ENCODE results near the gene TBL1XR1. TPM values are rescaled to one million over a fixed set of nuclear protein-coding genes. Genes with fewer than 3 reads are reported as not detected.

TBL1XR1 gene
- total RNA-seq, 1 donor: 66.2 TPM

- Histone ChIP-seq H3K4me3 (ENCODE audit: low read length) (no peak overlapping the region), H3K4me1 (ENCODE audit: insufficient read depth, low read length) (peaks cover 9% of the 10 kb centered on the region), H3K9me3 (ENCODE audit: low read depth, low read length) (no peaks in the 10 kb centered on the region), H3K27me3 (ENCODE audit: insufficient read depth, low read length) (no peaks in the 10 kb centered on the region)
Measured at GRCh38 chr3:177126015-177126773, 71.1 kb downstream of the TBL1XR1 start.

DNA sequence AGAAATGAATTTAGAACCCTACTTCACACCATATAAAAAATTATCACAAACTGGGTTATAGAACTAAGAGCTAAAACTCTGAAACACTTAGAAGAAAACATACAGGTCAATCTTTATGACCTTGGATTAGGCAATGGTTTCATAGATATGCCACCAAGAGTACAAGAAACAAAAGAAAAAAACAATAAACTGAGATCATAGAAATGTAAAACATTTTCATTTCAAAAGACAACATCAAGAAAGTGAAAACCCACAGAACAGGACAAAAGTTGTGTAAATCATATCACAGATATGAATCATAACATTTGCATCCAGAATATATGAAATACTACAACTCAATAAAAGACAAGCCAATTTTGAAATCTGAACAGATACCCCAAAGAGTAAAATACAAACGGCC, 72.4 kb downstream of the TBL1XR1 start:
- no peaks in the 10 kb centered on the region for H3K9me3 ChIP-seq (ENCODE audit: low read depth, low read length)
- H3K4me1 ChIP-seq (ENCODE audit: insufficient read depth, low read length): peaks cover 9% of the 10 kb centered on the region
- H3K4me3 ChIP-seq (ENCODE audit: low read length): no peak overlapping the region
- H3K27me3 ChIP-seq (ENCODE audit: insufficient read depth, low read length): no peaks in the 10 kb centered on the region

- Histone ChIP-seq H3K4me3 (ENCODE audit: low read length) (no peak overlapping the region), H3K27me3 (ENCODE audit: insufficient read depth, low read length) (no peaks in the 10 kb centered on the region), H3K9me3 (ENCODE audit: low read depth, low read length) (no peaks in the 10 kb centered on the region), H3K4me1 (ENCODE audit: insufficient read depth, low read length) (peaks cover 9% of the 10 kb centered on the region)
Measured at GRCh38 chr3:177123822-177124221, 73.5 kb downstream of the TBL1XR1 start.

GRCh38 chr3:177122183-177122856, 75.0 kb downstream of the TBL1XR1 start:
- Histone ChIP-seq H3K27me3 (ENCODE audit: insufficient read depth, low read length) (no peaks in the 10 kb centered on the region), H3K4me3 (ENCODE audit: low read length) (no peak overlapping the region), H3K4me1 (ENCODE audit: insufficient read depth, low read length) (peaks cover 3% of the 10 kb centered on the region), H3K9me3 (ENCODE audit: low read depth, low read length) (no peaks in the 10 kb centered on the region)

- no peaks in the 10 kb centered on the region for H3K27me3 ChIP-seq (ENCODE audit: insufficient read depth, low read length)
- no peaks in the 10 kb centered on the region for H3K4me1 ChIP-seq (ENCODE audit: insufficient read depth, low read length)
- H3K9me3 ChIP-seq (ENCODE audit: low read depth, low read length): no peaks in the 10 kb centered on the region
- H3K4me3 ChIP-seq (ENCODE audit: low read length): no peak overlapping the region
Measured at GRCh38 chr3:177119829-177120228, 77.5 kb downstream of the TBL1XR1 start.

- no peaks in the 10 kb centered on the region for H3K9me3 ChIP-seq (ENCODE audit: low read depth, low read length)
- H3K4me3 ChIP-seq (ENCODE audit: low read length): no peak overlapping the region
- H3K27me3 ChIP-seq (ENCODE audit: insufficient read depth, low read length): no peaks in the 10 kb centered on the region
- H3K4me1 ChIP-seq (ENCODE audit: insufficient read depth, low read length): peaks cover 18% of the 10 kb centered on the region
Measured at GRCh38 chr3:177114253-177114652, 83.0 kb downstream of the TBL1XR1 start.

DNA sequence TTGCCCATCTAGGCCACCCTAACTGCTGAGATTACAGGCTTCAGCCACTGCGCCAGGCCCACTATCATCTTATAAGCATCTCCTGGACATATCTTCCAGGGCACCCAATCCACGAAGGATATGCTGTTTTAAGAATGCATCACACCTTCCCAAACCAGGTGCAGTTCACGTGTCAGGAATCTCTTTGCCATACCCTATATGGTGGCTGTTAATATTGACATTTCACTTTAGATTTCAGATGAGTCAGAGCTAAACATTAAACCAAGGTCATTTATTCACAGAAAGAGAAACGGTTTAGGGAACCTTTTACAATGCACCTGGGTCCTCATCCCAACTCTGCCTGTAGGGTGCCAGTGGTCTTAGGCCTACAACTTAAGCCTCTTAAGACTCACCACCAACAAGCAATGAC, 85.7 kb downstream of the TBL1XR1 start:
- H3K27me3 ChIP-seq (ENCODE audit: insufficient read depth, low read length): no peaks in the 10 kb centered on the region
- H3K4me1 ChIP-seq (ENCODE audit: insufficient read depth, low read length): peaks cover 20% of the 10 kb centered on the region
- H3K9me3 ChIP-seq (ENCODE audit: low read depth, low read length): no peaks in the 10 kb centered on the region
- H3K4me3 ChIP-seq (ENCODE audit: low read length): no peak overlapping the region

- no peaks in the 10 kb centered on the region for H3K27me3 ChIP-seq (ENCODE audit: insufficient read depth, low read length)
- H3K4me1 ChIP-seq (ENCODE audit: insufficient read depth, low read length): peaks cover 24% of the 10 kb centered on the region
- no peak overlapping the region for H3K4me3 ChIP-seq (ENCODE audit: low read length)
- no peaks in the 10 kb centered on the region for H3K9me3 ChIP-seq (ENCODE audit: low read depth, low read length)
Measured at GRCh38 chr3:177110895-177111294, 86.4 kb downstream of the TBL1XR1 start.

GRCh38 chr3:177110386-177110785, 86.9 kb downstream of the TBL1XR1 start:
- Histone ChIP-seq H3K27me3 (ENCODE audit: insufficient read depth, low read length) (no peaks in the 10 kb centered on the region), H3K9me3 (ENCODE audit: low read depth, low read length) (no peaks in the 10 kb centered on the region), H3K4me1 (ENCODE audit: insufficient read depth, low read length) (peaks cover 24% of the 10 kb centered on the region), H3K4me3 (ENCODE audit: low read length) (no peak overlapping the region)

DNA sequence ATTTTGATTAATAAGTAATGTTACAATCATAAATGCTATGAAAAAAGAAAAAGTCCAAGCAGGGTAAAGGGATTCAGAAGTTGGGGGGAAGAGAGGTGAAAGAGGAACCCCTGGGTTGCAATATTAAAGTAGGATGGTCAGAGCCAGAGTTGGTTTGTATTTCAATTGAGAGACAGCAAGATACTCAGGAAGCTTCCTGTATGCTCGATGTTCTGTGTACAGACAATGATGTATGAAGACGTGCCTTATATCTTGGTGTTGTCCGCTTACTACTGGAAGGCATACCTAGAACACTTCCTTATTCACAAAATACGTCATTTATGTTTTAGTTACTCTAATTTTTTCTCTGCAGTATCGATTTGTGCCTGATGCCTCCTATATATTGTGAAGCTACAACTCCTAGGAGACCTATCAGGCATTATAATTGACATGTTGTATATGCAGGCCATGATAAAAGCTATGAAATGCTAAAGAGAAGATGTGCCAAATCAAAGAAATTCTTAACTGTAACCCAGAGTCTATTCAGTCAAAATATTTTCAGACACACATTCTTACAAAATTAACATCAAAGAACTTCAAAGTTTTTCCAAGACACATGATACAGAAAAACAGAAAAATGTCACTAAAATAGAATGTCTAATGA, 87.5 kb downstream of the TBL1XR1 start:
- H3K9me3 ChIP-seq (ENCODE audit: low read depth, low read length): no peaks in the 10 kb centered on the region
- H3K4me1 ChIP-seq (ENCODE audit: insufficient read depth, low read length): peaks cover 24% of the 10 kb centered on the region
- no peaks in the 10 kb centered on the region for H3K27me3 ChIP-seq (ENCODE audit: insufficient read depth, low read length)
- H3K4me3 ChIP-seq (ENCODE audit: low read length): no peak overlapping the region

- no peak overlapping the region for H3K4me3 ChIP-seq (ENCODE audit: low read length)
- H3K4me1 ChIP-seq (ENCODE audit: insufficient read depth, low read length): peaks cover 24% of the 10 kb centered on the region
- no peaks in the 10 kb centered on the region for H3K27me3 ChIP-seq (ENCODE audit: insufficient read depth, low read length)
- H3K9me3 ChIP-seq (ENCODE audit: low read depth, low read length): no peaks in the 10 kb centered on the region
Measured at GRCh38 chr3:177108648-177109047, 88.6 kb downstream of the TBL1XR1 start.

DNA sequence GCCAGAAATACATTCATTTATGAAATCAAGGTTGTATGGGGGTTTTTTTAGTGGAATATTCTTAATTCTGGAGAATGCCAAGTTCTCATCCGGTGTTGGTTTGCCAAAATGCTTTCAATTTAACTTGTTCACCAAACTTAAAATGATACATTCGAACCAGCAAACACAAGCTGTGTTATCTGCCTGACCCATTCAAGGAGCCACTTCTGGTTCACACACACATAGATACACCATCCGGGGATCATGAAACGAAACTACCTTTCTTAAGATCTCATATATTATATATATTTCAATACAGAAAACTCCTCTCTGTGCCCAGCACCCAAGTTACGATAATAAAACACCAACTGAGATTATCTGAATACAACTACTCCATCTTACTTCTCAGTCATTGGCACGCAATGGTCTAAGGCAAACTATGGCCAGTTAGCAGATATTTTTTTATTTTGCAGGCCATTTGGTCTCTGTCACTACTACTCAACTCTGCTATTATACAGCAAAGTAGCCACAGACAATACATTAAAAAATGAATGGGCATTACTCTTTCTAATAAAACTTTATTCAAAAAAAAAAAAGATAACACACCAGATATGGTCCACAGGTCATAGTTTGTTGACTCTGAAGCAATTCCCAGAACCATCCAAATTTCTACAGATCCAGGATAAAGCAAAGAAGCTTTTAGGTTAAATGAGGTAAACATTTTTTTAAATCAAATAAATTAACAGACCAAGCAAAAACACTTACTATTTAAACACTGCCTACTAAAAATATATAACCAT, 89.6 kb downstream of the TBL1XR1 start:
- Histone ChIP-seq H3K4me3 (ENCODE audit: low read length) (no peak overlapping the region), H3K9me3 (ENCODE audit: low read depth, low read length) (no peaks in the 10 kb centered on the region), H3K27me3 (ENCODE audit: insufficient read depth, low read length) (no peaks in the 10 kb centered on the region), H3K4me1 (ENCODE audit: insufficient read depth, low read length) (peaks cover 24% of the 10 kb centered on the region)

DNA sequence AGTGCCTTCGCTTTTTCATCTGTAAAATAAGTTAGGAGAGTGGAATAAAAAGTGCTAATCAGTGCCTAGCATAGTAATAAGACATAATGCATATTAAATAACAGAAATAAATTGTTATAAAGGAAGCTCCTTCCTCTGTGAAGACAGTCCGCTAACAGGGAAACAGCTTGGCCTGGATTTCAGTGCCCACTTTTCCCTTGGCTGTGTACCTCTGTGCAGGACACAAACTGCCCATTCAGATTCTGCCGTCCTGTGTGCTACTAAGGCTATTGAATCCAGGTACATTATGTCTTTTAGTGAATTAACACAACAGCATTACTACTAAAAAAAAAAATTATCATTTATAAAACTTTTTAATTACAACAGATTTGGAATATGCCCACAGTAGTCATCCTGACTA, 90.7 kb downstream of the TBL1XR1 start:
- Histone ChIP-seq H3K9me3 (ENCODE audit: low read depth, low read length) (no peaks in the 10 kb centered on the region), H3K4me1 (ENCODE audit: insufficient read depth, low read length) (peaks cover 23% of the 10 kb centered on the region), H3K27me3 (ENCODE audit: insufficient read depth, low read length) (no peaks in the 10 kb centered on the region), H3K4me3 (ENCODE audit: low read length) (no peak overlapping the region)

DNA sequence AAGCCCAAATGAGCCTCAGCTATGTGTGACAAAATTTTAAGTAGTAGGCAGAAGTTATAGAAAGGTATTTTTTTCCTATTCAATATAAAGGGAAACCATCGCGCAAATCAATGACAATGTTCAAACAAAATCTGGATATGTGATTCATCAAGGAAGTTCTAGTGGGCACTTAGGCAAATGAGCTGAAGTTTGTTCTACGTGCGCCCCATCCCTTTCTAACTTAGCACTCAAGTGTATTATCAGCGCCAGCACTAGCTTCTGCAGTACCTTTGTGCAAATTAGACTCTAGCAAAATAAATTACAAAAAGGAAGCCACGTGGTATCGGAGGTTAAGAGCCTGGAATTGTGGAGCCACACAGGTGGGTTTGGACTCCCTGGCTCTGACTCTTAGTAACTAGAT, 91.1 kb downstream of the TBL1XR1 start:
- no peaks in the 10 kb centered on the region for H3K27me3 ChIP-seq (ENCODE audit: insufficient read depth, low read length)
- H3K4me3 ChIP-seq (ENCODE audit: low read length): no peak overlapping the region
- peaks cover 18% of the 10 kb centered on the region for H3K4me1 ChIP-seq (ENCODE audit: insufficient read depth, low read length)
- H3K9me3 ChIP-seq (ENCODE audit: low read depth, low read length): no peaks in the 10 kb centered on the region

DNA sequence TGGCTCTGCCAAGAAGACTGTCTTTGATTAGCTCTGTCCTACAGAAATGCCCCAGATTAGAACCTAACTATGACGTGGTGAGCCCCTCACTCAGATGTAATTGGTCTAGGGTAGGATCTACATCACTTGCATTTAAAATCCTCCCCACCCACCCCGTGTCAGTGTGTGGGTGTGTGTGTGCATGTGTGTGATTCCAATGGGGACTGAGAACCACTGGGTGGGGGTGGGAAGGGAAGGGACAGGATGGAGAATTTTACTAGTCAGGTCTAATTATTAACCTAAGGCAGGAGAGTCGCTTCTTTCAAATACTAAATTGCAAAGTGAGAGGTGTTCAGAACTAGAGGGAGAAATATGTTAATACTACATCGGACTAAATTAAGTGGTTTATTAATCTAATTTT, 91.7 kb downstream of the TBL1XR1 start:
- no peaks in the 10 kb centered on the region for H3K9me3 ChIP-seq (ENCODE audit: low read depth, low read length)
- no peaks in the 10 kb centered on the region for H3K27me3 ChIP-seq (ENCODE audit: insufficient read depth, low read length)
- peaks cover 13% of the 10 kb centered on the region for H3K4me1 ChIP-seq (ENCODE audit: insufficient read depth, low read length)
- H3K4me3 ChIP-seq (ENCODE audit: low read length): no peak overlapping the region

Measured in mononuclear cell (primary cell).